Panc1 (cell line): ENCODE measurements around the gene PCGF5.

Experiments used
- SIN3A ChIP-seq: IDR thresholded peaks from 2 replicates; pipeline ENCODE4 v1.6.1; 2012; ENCODE audit warnings: low read depth, mild to moderate bottlenecking, low read length, moderate library complexity, borderline replicate concordance; ENCODE audit not compliant: insufficient read depth
- TF ChIP-seq, protein P1 (sequence below): fragments of 450-650 bp; IDR thresholded peaks from 2 replicates; pipeline ENCODE4 v1.5.1; 2017; ENCODE audit warnings: mild to moderate bottlenecking

DNA sequence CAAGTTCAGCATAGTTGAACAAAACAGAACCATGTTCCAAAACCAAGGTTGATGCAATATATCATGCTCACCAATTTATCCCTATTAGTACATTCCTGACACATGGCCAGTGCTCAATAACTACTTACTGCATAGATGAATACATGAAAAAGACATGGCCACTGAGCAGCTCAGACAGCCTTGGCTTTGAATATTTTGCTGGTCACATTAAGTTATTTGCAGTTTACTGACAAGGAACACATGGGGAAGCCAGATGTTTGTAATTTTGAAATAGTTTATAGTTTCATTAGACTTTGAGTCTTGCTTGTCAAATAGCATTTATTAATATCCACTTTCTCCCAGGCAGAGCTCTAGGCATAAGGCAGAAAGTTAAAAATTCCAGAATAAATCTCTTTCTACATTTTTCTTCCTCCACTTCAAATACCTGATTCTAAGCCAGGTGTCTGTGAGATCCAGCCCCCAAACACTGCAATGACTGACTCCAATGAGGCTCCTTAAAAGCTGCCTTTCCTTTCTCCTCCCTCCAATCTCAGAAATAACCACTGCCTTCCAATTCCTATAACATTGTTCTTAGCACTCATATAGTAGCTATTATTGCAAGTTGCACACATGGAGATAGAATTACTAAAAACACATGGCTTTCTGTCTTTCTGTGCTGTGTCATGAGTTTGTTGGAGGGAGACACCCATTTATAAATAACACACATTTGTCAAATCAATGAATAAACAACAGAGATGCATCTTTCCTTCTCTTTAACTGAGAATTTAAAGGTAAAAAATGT, 91.3 kb downstream of the PCGF5 start:
- TF ChIP-seq, protein P1, sequence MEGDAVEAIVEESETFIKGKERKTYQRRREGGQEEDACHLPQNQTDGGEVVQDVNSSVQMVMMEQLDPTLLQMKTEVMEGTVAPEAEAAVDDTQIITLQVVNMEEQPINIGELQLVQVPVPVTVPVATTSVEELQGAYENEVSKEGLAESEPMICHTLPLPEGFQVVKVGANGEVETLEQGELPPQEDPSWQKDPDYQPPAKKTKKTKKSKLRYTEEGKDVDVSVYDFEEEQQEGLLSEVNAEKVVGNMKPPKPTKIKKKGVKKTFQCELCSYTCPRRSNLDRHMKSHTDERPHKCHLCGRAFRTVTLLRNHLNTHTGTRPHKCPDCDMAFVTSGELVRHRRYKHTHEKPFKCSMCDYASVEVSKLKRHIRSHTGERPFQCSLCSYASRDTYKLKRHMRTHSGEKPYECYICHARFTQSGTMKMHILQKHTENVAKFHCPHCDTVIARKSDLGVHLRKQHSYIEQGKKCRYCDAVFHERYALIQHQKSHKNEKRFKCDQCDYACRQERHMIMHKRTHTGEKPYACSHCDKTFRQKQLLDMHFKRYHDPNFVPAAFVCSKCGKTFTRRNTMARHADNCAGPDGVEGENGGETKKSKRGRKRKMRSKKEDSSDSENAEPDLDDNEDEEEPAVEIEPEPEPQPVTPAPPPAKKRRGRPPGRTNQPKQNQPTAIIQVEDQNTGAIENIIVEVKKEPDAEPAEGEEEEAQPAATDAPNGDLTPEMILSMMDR, result no peak
- no peak for TF ChIP-seq SIN3A
